ENCODE measurements around the gene LAYN. TPM values are rescaled to one million over a fixed set of nuclear protein-coding genes. Genes with fewer than 3 reads are reported as not detected.

The LAYN gene
- total RNA-seq, 4 donors from 2014 or later: 12.0 to 47.1 (median 18.5) TPM

- intact Hi-C loops (cut with DNase I): no loop called here
- Histone ChIP-seq H3K4me1 (peaks cover 21 to 48% (median 45%) of the 10 kb centered on the region in 4 donors), H3K27me3 (no peaks in the 10 kb centered on the region), H3K36me3 (no peaks in the 10 kb centered on the region), H3K27ac (replicated peaks in 1 of 4) (no peak overlapping the region), H3K4me3 (no peak overlapping the region), H3K9me3 (no peaks in the 10 kb centered on the region)
- no peak for DNase-seq (ENCODE audit: extremely low spot score)
- TF ChIP-seq CTCF (IDR thresholded peaks at IDR 0.05): no peak
These were observed 66.5 kb downstream of the LAYN start for GRCh38 chr11:111606986-111607385.

- intact Hi-C loops (cut with DNase I): no loop called here
- Histone ChIP-seq H3K27ac (replicated peaks in 1 of 4) (no peak overlapping the region), H3K4me1 (peaks cover 26 to 54% (median 53%) of the 10 kb centered on the region in 4 donors), H3K36me3 (no peaks in the 10 kb centered on the region), H3K9me3 (no peaks in the 10 kb centered on the region), H3K27me3 (no peaks in the 10 kb centered on the region), H3K4me3 (no peak overlapping the region)
- no peak for DNase-seq (ENCODE audit: extremely low spot score)
- 87% methylated on average over 3 of the region's 3 CpGs for WGBS
- TF ChIP-seq CTCF (IDR thresholded peaks at IDR 0.05): no peak
- no peak for TF ChIP-seq POLR2AphosphoS5 (IDR thresholded peaks at IDR 0.05)
- TF ChIP-seq EP300 (IDR thresholded peaks at IDR 0.05): no peak
- no peak for TF ChIP-seq POLR2A (IDR thresholded peaks at IDR 0.05; ENCODE audit: low read depth)
These were observed 67.2 kb downstream of the LAYN start for GRCh38 chr11:111607751-111608150.

Small RNAs within 50 kb of the gene (small RNA-seq; reads per million reads assigned to genes)
- gene MIR34B (0 reads per million in 3 donors), gene MIR34C (1.7 to 3.2 (median 2.3) reads per million in 3 donors)

Other genes with a start within 250 kb of the LAYN start
- 1 to 10 TPM in 2 of 4 donors, under 1 TPM in 1, not detected in 1; 0.99 to 2.9 (median 2.2) TPM for gene POU2AF3, start 242.2 kb upstream of the LAYN start, total RNA-seq
- gene POU2AF1, start 161.4 kb upstream of the LAYN start, total RNA-seq: under 1 TPM in 2 of 4 donors, not detected in 2; 0.17 TPM
- gene BTG4, start 28.3 kb upstream of the LAYN start, total RNA-seq: not detected
- gene HOATZ, start 25.9 kb upstream of the LAYN start, total RNA-seq: not detected
- gene SIK2, start 61.7 kb downstream of the LAYN start, total RNA-seq: 10 to 100 TPM; 14.5 to 22.1 (median 17.4) TPM
- 10 to 100 TPM in 2 of 4 donors, 1 to 10 TPM in 2; 9.6 to 12.8 (median 10.5) TPM for gene PPP2R1B, start 225.7 kb downstream of the LAYN start, total RNA-seq

Data from esophagus muscularis mucosa (tissue), 4 donors.